GM18526 (cell line): ENCODE data around the gene SF3A1.

Experiments used
- POLR2A ChIP-seq: IDR thresholded peaks from 3 replicates; pipeline ENCODE4 v1.6.1; 2011; ENCODE audit not compliant: insufficient read length; ENCODE audit errors: extremely low read depth

SF3A1 gene

DNA sequence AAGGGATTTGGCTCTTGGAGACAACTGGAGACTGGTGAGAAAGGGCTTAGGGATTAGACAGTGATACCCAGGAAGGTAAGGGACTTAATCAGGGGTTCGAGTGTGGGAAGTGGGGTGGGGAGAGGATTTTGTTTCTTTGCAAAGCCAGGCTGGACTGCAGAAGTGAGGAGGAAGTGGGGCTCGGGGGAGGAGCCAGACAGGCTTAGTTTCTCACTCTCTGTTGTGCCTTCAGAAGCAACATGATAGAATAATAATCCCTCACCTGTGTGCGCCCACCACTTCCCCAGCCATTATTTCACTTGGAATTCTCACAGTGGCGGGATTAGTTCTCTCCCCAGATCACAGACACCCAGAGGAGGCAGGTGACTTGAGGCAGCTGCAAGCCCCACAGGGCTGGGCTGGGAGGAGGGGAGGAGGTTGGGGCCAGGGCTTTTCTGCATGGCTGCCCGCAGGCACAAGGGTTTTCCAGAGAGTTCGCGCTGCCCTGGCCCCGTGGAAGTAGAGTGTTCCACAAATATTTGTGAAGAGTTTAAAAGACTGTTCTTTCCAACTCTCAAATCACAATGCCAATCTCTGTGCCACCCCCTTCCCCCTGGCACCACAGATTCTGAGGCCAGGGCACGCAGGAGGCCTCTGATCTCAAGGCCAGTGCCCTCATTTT, 36.1 kb upstream of the SF3A1 start:
- TF ChIP-seq POLR2A = no peak

- no peak for TF ChIP-seq POLR2A
These were observed 34.4 kb upstream of the SF3A1 start for GRCh38 chr22:30390974-30391691.

GRCh38 chr22:30386960-30387827, 30.5 kb upstream of the SF3A1 start, which contains the start of gene RNF215:
TSS of gene RNF215 (minus strand) at chr22:30387411. CDS start at chr22:30387313, 98 bp downstream.
- TF ChIP-seq POLR2A = no peak

- no peak for TF ChIP-seq POLR2A
These were observed 29.9 kb upstream of the SF3A1 start for GRCh38 chr22:30386608-30386959.

DNA sequence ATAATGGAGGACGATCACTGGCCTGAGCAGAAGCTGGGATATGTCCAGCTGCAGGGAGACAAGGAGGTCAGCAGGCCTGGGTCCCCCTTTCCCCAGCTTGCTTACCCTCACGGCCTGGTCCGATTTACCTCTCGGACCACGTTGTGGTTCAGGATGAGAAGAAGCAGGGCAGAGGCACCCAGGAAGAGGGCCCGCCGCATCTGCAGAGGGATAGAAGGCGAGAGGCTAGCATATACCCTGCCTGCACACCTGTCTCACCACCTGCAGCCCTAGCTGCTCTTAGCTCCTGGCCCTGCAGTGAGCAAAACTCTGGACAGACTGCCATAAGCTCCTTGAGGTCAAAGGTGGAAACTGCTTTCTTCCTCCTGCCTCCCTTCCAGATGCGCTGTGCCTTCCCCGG, 29.2 kb upstream of the SF3A1 start:
- TF ChIP-seq POLR2A = no peak

DNA sequence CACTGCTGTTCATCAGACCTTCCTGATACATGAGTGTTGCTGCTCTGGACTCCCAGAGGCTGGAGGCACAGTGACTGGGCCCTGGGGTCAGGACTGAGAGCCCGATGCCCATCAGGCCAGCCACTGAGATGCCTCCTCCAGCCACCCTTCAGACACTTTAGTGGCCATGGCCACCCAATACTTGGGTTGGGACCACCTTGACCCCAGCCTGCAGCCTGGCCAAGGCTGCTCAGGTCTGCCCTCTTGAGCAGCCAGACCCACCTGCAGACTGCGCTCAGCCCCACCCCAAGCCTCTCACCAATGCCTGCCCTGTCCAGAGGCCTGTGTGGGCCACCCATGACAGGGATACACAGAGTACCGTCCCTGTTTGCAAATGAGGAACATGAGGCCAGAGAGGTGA, 26.4 kb upstream of the SF3A1 start:
- no peak for TF ChIP-seq POLR2A

DNA sequence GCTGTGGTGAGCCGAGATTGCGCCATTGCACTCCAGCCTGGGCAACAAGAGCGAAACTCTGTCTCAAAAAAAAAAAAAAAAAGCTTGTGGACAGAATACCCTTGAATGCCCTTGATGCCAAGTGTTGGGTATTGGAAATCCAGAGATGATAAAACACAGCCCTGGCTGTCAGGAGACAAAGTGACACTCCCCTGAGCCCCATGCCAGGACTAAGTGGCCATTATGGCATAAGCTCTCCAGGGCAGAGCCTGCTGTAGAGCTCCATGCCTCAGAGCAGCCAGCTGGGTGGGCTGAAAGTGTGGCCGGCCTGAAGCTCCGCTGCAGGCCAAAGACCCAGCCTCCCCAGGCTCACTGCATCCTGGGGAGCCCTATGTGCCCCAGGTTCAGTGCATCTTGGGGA, 25.6 kb upstream of the SF3A1 start:
- no peak for TF ChIP-seq POLR2A

- TF ChIP-seq POLR2A = no peak
These were observed 24.6 kb upstream of the SF3A1 start for GRCh38 chr22:30381264-30381663.

GRCh38 chr22:30380011-30380410, 23.3 kb upstream of the SF3A1 start:
- no peak for TF ChIP-seq POLR2A

DNA sequence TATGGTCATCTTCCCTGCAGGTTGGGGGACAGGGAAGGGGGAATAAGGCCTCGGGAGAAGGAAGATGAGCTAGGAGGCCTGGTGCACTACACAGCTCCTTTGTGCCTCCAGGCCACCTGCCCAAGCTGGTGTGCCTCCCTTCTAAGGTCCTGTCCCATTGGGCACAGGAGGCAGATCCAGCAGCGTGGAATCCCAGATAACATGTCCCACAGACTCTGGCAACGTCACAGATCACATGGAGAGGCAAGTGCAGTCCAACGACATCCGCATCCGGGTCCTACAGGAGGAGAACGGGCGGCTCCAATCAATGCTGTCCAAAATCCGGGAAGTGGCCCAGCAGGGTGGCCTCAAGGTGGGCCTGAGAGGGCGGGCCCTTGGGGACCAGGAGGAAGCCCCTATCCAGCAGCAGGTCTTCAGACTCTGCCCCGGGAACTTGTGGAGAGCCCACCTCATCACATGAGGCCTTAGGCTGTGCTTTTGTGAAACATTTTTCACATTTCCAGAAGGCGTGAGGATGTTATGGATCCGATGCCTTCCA, 18.7 kb upstream of the SF3A1 start:
- no peak for TF ChIP-seq POLR2A

- no peak for TF ChIP-seq POLR2A
These were observed 16.9 kb upstream of the SF3A1 start for GRCh38 chr22:30373331-30374325.

DNA sequence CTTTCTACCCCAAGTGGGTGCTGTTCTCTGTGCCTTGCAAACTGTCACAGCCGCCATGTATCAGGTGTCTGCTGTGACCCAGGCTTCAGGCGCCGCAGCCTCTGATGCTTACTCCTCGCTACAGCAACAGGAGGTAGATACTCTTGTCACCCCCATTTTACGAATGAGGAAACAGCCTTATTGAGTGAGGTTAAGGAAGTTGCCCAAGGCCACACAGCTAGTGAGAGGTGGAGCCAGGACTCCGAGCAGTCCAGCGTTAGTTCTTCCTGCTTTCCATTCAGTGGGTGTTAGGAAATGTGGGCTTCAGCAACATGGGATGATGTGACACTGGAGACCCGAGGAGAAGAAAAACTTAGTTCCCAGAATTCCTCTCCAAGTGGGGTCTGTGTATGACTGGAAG, 16.2 kb upstream of the SF3A1 start:
- no peak for TF ChIP-seq POLR2A

DNA sequence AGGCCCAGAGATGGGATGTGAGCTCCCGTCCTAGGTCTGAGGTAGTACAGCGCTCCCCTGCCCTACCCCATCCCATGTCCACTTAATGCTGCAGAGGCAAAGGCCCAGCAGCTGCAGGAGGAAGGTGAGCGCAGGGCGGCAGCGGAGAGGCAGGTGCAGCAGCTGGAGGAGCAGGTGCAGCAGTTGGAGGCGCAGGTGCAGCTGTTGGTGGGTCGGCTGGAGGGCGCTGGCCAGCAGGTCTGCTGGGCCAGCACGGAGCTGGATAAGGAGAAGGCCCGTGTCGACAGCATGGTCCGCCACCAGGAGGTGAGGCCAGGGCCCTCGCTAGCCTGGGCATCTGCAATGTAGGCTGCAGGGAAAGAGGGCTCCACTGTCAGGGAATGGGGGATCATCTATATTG, 15.3 kb upstream of the SF3A1 start:
- TF ChIP-seq POLR2A = no peak

DNA sequence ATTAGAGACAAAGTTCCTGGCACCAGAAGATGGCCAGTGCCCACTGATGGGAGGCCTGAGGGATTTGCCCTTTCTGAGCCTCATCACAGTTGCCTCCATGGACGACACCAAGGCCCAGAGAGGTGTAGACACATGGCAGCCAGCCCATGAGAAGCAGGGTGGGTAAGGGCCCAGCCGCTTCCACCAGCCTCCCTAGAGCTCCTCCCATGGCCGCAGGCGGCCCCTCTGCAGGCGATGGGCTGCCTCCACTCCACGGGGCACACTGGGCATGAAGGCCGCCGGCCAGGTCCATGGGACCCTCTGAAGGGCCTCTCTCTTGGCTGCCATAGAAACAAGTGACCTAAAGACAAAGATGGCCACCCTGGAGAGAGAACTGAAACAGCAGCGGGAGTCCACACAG, 14.6 kb upstream of the SF3A1 start:
- no peak for TF ChIP-seq POLR2A
